Measurements from ENCODE around the gene BMP4. TPM values are rescaled to one million over a fixed set of nuclear protein-coding genes. Genes with fewer than 3 reads are reported as not detected.

BMP4 gene
- total RNA-seq, 1 donor from 2014 or later = 0.42 TPM

DNA sequence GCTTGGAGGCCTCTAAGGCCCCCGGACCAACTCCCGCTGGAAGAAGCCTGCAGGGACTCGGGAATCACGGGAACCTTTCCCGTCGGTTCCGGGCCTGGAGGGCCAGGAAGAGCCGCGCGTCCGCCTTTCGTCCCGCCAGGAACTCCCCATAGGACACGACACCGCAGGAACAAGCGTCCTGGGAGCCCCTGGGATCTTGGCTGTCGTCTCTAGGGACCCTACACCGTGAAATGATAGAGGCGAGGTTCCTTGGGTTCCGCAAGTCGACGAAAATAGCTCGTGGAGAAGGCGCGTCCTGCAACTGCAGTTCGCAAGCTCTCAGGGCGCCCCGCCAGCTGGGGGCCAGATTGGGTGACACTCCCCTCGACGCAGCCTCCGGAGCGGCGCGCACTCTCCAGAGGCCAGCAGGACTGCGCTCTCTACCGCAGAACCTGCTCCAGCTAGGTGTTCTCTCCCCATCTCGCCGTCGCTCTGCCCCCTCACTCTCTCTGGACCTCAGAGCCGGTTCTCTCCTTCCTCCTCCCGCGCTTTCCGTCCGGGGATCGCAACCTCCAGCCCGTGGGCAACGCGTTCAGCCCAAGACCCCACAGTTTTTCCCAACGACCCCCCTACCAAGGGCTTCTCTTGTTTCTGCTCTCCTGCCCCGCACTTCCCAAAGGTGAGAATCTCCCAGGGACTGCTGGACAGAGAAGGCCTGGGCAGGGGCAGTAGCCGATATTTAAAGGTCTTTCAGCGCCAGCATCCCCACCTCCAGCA lies 776 bp downstream of the BMP4 start:
- DNase-seq (no peak), ATAC-seq (ENCODE audit: low read depth) (no peak)
- H3K4me1 Mint-ChIP-seq = peaks cover 34% of the 10 kb centered on the region
- no peaks in the 10 kb centered on the region for H3K9me3 Mint-ChIP-seq
- H3K27me3 Mint-ChIP-seq = peaks cover 75% of the 10 kb centered on the region
- no peak overlapping the region for H3K27ac Mint-ChIP-seq
- ChIA-PET CTCF (no interaction called here), POLR2A (interaction anchor here (0.6 to 1.1 kb wide), 2 partner anchors 305 to 341 kb away, joined by 3 to 5 read pairs; no protein-coding TSS in a partner anchor)
- TF ChIP-seq, protein P1, sequence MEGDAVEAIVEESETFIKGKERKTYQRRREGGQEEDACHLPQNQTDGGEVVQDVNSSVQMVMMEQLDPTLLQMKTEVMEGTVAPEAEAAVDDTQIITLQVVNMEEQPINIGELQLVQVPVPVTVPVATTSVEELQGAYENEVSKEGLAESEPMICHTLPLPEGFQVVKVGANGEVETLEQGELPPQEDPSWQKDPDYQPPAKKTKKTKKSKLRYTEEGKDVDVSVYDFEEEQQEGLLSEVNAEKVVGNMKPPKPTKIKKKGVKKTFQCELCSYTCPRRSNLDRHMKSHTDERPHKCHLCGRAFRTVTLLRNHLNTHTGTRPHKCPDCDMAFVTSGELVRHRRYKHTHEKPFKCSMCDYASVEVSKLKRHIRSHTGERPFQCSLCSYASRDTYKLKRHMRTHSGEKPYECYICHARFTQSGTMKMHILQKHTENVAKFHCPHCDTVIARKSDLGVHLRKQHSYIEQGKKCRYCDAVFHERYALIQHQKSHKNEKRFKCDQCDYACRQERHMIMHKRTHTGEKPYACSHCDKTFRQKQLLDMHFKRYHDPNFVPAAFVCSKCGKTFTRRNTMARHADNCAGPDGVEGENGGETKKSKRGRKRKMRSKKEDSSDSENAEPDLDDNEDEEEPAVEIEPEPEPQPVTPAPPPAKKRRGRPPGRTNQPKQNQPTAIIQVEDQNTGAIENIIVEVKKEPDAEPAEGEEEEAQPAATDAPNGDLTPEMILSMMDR (IDR thresholded peaks at IDR 0.05) = no peak
- peak overlapping the region; percentile 65 for H3K4me3 Mint-ChIP-seq
- H3K36me3 Mint-ChIP-seq (ENCODE audit: low read depth) = no peaks in the 10 kb centered on the region
- intact Hi-C loops (cut with micrococcal nuclease) = no loop called here

DNA sequence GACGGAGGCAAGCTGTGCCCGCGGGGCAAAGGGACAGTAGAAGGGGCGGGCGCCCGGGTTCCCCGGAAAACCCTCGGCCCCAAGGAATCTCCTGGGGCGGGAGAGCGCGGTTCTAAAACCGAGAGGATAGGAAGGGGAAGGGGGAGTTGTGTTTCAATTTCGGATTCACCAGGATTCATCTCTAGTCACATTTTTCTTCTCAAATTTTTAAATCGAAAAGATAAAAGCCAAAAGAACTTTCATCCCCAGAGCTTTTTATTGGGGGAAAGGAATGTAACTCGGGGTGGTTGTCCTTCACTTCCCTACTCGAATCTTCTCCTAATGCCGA lies 1.4 kb downstream of the BMP4 start:
- peaks cover 75% of the 10 kb centered on the region for H3K27me3 Mint-ChIP-seq
- peaks cover 34% of the 10 kb centered on the region for H3K4me1 Mint-ChIP-seq
- H3K9me3 Mint-ChIP-seq = no peaks in the 10 kb centered on the region
- TF ChIP-seq, protein P1 (IDR thresholded peaks at IDR 0.05) = no peak
- H3K36me3 Mint-ChIP-seq (ENCODE audit: low read depth) = no peaks in the 10 kb centered on the region
- ATAC-seq (ENCODE audit: low read depth) (no peak), DNase-seq (no peak)
- intact Hi-C loops (cut with micrococcal nuclease) = no loop called here
- peak overlapping the region; percentile 65 for H3K4me3 Mint-ChIP-seq
- POLR2A ChIA-PET = interaction anchor here (0.6 to 1.1 kb wide), 3 partner anchors 8 to 341 kb away, joined by 3 to 5 read pairs (median 3); no protein-coding TSS in a partner anchor
- H3K27ac Mint-ChIP-seq = no peak overlapping the region
- CTCF ChIA-PET = no interaction called here

DNA sequence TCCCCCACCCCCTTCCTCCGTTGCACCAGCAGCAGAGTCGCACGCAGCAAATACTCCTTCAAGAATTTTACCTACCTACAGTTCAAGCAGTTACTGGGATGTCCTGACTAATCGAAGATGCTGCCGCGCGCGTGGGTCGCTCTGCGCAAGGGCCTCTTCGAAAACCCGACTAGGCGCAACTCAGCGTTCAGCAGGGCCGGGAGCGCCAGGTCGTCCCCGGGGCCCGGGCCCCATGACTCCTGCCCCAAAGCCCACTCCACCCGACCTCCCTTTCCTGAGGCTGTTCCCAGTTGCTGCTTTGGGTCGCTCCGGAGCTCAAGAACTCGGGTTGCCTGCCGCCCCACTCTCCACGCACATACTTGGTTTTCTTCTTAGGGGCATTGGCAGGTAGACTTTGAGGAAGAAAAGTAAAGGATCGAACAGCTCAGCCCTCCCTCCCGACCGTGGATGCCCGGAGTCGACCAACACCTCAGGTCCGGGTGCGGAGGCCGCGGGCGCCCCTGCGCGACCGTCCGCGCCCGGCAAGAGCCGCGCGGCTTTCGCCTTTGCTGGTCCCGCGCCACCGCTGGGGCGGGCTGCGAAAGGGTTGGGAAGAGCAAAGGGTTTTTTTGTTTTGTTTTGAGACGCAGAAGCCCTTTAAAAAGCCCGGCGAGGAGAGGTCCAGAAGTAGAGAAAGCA lies 1.9 kb downstream of the BMP4 start:
- ATAC-seq (ENCODE audit: low read depth) (no peak), DNase-seq (no peak)
- Mint-ChIP-seq H3K27me3 (peaks cover 78% of the 10 kb centered on the region), H3K4me3 (peak overlapping the region; percentile 81), H3K9me3 (no peaks in the 10 kb centered on the region), H3K36me3 (ENCODE audit: low read depth) (no peaks in the 10 kb centered on the region), H3K27ac (no peak overlapping the region), H3K4me1 (peaks cover 34% of the 10 kb centered on the region)
- POLR2A ChIA-PET = interaction anchor here (0.6 to 1.1 kb wide), 3 partner anchors 8 to 340 kb away, joined by 3 to 5 read pairs (median 3); no protein-coding TSS in a partner anchor
- CTCF ChIA-PET = no interaction called here
- intact Hi-C loops (cut with micrococcal nuclease) = loop anchor here (5.0 kb wide), 1 partner anchor 417 kb away; no protein-coding TSS in a partner anchor
- TF ChIP-seq, protein P1 (IDR thresholded peaks at IDR 0.05) = no peak

DNA sequence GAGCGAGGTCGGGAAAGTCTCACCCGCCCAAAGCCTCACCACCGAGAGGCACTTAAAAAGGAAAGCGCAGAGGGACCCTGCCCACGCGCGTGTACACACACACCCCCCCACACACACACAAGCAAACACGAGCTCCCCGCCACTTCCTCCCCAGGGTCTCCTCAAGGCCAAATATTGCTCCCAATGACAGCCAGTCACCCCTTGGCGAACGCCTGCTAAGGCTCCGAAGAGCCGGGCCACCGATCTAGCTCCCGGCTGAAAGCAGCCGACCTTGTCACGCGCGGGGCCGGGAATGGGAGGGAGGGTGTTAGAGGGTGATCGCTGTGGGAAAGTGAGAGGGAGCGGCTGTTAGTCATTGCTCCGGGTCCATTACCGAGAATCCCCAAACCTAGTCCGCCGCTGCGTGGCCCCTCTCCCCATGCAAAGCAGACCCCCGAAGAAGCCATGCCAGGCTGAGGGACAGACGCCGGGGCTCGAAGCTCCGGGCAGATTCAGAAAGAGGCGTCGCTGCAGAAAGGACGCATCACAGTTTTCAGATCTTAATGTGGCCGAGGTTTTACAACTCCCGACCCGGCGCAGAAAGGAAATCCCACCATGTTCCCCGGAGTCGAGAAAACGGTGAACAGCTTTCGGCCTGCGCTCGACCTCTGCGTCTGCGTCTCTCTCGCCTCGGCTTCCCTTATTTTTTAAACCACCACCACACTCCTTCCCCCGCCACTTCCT lies 2.6 kb downstream of the BMP4 start:
- DNase-seq = no peak
- ChIA-PET CTCF (no interaction called here), POLR2A (no interaction called here)
- H3K4me3 Mint-ChIP-seq = peak overlapping the region; percentile 81
- no peak overlapping the region for H3K27ac Mint-ChIP-seq
- ATAC-seq (ENCODE audit: low read depth) = no peak
- no peaks in the 10 kb centered on the region for H3K9me3 Mint-ChIP-seq
- peaks cover 34% of the 10 kb centered on the region for H3K4me1 Mint-ChIP-seq
- H3K27me3 Mint-ChIP-seq = peaks cover 81% of the 10 kb centered on the region
- TF ChIP-seq, protein P1 (IDR thresholded peaks at IDR 0.05) = no peak
- no peaks in the 10 kb centered on the region for H3K36me3 Mint-ChIP-seq (ENCODE audit: low read depth)
- intact Hi-C loops (cut with micrococcal nuclease) = loop anchor here (5.0 kb wide), 1 partner anchor 417 kb away; no protein-coding TSS in a partner anchor

Measured in activated B cell treated with CpG ODN at 0.5 μM for 24 hours (primary cell).